GM10266 (cell line): ENCODE results near the gene PRPF31.

Source experiments
- DNase-seq: peaks from one replicate; pipeline ENCODE4 v3.0.0; 2012; ENCODE audit errors: extremely low spot score
- CTCF ChIP-seq: IDR thresholded peaks from 2 replicates; pipeline ENCODE4 v1.5.1; 2012; ENCODE audit warnings: mild to moderate bottlenecking, low read depth; ENCODE audit not compliant: control insufficient read depth, insufficient read depth; ENCODE audit errors: missing control alignments

Gene PRPF31, protein sequence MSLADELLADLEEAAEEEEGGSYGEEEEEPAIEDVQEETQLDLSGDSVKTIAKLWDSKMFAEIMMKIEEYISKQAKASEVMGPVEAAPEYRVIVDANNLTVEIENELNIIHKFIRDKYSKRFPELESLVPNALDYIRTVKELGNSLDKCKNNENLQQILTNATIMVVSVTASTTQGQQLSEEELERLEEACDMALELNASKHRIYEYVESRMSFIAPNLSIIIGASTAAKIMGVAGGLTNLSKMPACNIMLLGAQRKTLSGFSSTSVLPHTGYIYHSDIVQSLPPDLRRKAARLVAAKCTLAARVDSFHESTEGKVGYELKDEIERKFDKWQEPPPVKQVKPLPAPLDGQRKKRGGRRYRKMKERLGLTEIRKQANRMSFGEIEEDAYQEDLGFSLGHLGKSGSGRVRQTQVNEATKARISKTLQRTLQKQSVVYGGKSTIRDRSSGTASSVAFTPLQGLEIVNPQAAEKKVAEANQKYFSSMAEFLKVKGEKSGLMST

GRCh38 chr19:54115109-54116063, at the start of gene PRPF31, which contains the start of gene TFPT:
PRPF31 (plus strand) TSS chr19:54115754; CDS start chr19:54118279, 2,525 bp downstream.
TFPT (minus strand) TSS chr19:54115657; CDS start chr19:54115269, 388 bp downstream.
- peak; percentile 97 for DNase-seq
- TF ChIP-seq CTCF, result no peak

- no peak for TF ChIP-seq CTCF
- DNase-seq, result no peak
Measured at GRCh38 chr19:54069470-54069869, 46.1 kb upstream of the PRPF31 start.

- no peak for DNase-seq
- TF ChIP-seq CTCF, result no peak
Measured at GRCh38 chr19:54073829-54074228, 41.7 kb upstream of the PRPF31 start.

DNA sequence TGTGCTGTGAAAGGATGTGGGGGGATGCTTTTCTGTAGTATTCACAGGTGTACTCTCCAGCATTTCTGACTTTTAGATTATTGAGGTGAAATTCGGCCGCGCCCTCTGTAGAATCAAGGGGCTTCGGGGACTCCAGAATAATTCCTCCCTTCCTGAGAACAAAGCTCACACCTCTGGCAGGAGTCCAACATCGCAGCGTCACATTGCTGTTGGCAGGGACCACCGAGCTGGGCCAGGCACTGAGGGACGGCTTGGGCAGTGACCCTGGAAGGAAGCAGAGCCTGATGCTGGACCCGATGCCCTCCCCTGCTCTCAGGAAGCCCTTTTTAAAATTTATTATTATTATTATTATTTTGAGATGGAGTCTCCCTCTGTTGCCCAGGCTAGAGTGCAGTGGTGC, 40.7 kb upstream of the PRPF31 start:
- DNase-seq, result no peak
- no peak for TF ChIP-seq CTCF

DNA sequence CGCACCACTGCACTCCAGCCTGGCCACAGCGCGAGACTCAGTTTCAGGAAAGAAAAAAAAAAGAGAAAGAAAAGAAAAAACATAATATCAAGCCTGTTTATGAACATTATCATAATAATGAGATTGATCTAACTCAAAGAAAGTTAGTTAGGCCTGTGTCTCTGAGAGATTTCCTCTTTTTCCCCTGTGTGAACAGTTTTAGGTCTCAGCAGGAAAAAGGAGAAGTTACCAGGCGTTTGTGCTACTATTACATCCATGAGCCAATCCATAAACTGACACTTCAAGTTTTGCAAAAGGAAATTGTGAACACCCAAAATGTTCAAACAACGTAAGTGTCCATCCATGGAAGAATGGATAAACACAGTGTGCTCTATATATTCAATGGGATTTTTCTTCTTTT, 38.2 kb upstream of the PRPF31 start:
- no peak for DNase-seq
- TF ChIP-seq CTCF, result no peak

DNA sequence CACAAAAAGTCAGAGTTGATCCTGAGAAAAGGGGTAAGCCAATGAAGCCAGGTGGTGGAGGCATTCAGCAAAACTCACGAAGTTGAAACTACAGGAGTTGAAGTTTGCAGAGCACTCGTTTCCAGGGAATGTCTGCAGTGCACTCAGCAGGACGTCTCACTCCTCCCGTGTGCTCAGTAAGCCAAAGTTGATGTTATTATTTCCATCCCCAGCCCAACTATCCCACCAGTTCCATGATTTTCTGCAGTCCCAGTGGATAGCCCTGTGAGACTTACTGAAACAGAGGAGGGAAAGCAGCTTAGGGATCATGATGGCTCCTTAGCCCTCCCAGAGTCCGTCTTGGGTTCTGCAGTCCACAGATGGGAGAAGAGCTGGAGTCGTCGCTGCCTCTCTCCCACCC, 34.5 kb upstream of the PRPF31 start, which contains the start of gene TARM1:
TSS of gene TARM1 (minus strand) at position 334 of the 400 bp plus-strand sequence. CDS start at position 309, 25 bp downstream.
- no peak for DNase-seq
- no peak for TF ChIP-seq CTCF
